ENCODE results near the gene PLAU.

GRCh38 chr10:73908853-73909539 lies 1.9 kb upstream of the PLAU start:
- TF ChIP-seq CTCF (conservative IDR thresholded peaks at IDR 0.05; ENCODE audit: low read depth, low read length), result no peak
- TF ChIP-seq EZH2 (IDR thresholded peaks at IDR 0.05; ENCODE audit: borderline replicate concordance, low read depth, low read length, poor library complexity, severe bottlenecking), result no peak

All from A673 (cell line).